Panc1 (cell line): Measurements from ENCODE around the gene KRT2. TPM values are rescaled to one million over a fixed set of nuclear protein-coding genes. Genes with fewer than 3 reads are reported as not detected.

Experiments used
- ATAC-seq: fragments of 200-7000 bp; cut with Tn5 transposase; 2 replicates; pipeline ENCODE4 v1.9.1; 2020; ENCODE audit warnings: mild to moderate bottlenecking, moderate library complexity
- BruUV-seq: library from RNA; stranded (reverse); fragments of 400-500 nt; replicated peaks from 2 replicates; lab custom pipeline; 2021; lab: Mats Ljungman, UMichigan
- CTCF ChIA-PET: fragments of 300-600 bp; sonication (Branson Sonifier 250); formaldehyde crosslinking; loops from one replicate; lab custom pipeline; 2022; ENCODE audit warnings: antibody characterized with exemption; lab: Charles Lee
- POLR2A ChIA-PET: fragments of 300-600 bp; sonication (Branson Sonifier 250); formaldehyde crosslinking; loops from one replicate; lab custom pipeline; 2022; ENCODE audit warnings: antibody characterized with exemption; lab: Charles Lee
- DNase-seq: peaks from one replicate; pipeline ENCODE4 v3.0.0-alpha.2; 2010; ENCODE audit warnings: low read depth, low spot score
- H3K27ac ChIP-seq: 2 replicates; pipeline ENCODE4 v1.5.1; 2011; ENCODE audit warnings: mild to moderate bottlenecking, low read length, inconsistent platforms
- H3K27me3 ChIP-seq: fragments of 200-500 bp; sonication (Bioruptor generic); 2 replicates; pipeline ENCODE4 v1.6.0; 2014; ENCODE audit warnings: low read length, inconsistent platforms; ENCODE audit not compliant: control insufficient read depth, insufficient read depth
- H3K36me3 ChIP-seq: fragments of 200-500 bp; sonication (Bioruptor generic); 2 replicates; pipeline ENCODE4 v1.5.1; 2014; ENCODE audit warnings: inconsistent platforms, mild to moderate bottlenecking, low read length, moderate library complexity; ENCODE audit not compliant: control insufficient read depth, insufficient read depth
- H3K4me1 ChIP-seq: 2 replicates; pipeline ENCODE4 v1.5.1; 2011; ENCODE audit warnings: inconsistent platforms, mild to moderate bottlenecking, low read length, moderate library complexity; ENCODE audit not compliant: control insufficient read depth, insufficient read depth
- H3K4me3 ChIP-seq, 2 experiments: 2 replicates each; pipeline ENCODE4 v1.5.1; 2011 to 2012; ENCODE audit warnings: low read depth in 2 of 2, low read length in 2 of 2, mild to moderate bottlenecking in 2 of 2, inconsistent platforms in 1 of 2, moderate library complexity in 1 of 2
- H3K9me3 ChIP-seq: fragments of 200-500 bp; sonication (Bioruptor generic); 2 replicates; pipeline ENCODE4 v1.5.1; 2014; ENCODE audit warnings: low read depth, mild to moderate bottlenecking, inconsistent platforms, low read length, moderate library complexity; ENCODE audit not compliant: control insufficient read depth, insufficient read depth
- POLR2AphosphoS5 ChIP-seq: IDR thresholded peaks from 2 replicates; pipeline ENCODE4 v1.6.1; 2012; ENCODE audit warnings: mild to moderate bottlenecking, low read depth, low read length, moderate library complexity
- SIN3A ChIP-seq: IDR thresholded peaks from 2 replicates; pipeline ENCODE4 v1.6.1; 2012; ENCODE audit warnings: low read depth, mild to moderate bottlenecking, low read length, moderate library complexity, borderline replicate concordance; ENCODE audit not compliant: insufficient read depth
- TCF7L2 ChIP-seq: IDR thresholded peaks from 2 replicates; pipeline ENCODE4 v1.6.1; 2011; ENCODE audit warnings: mild to moderate bottlenecking, low read depth, low read length, inconsistent platforms
- in situ Hi-C: cut with HindIII; loops from 2 replicates; pipeline ENCODE4 v1.10.0; 2016; ENCODE audit warnings: low sequenced_read_pairs, low pct_unique_long_range_greater_than_20kb
- intact Hi-C: fragments of 100-400 bp; cut with micrococcal nuclease; formaldehyde crosslinking; loops from one replicate; pipeline ENCODE4 v1.10.0; 2022; ENCODE audit not compliant: unreplicated experiment
- total RNA-seq: library from RNA; stranded (reverse); gene quantifications from one replicate; pipeline ENCODE4 v1.2.1, GENCODE V29; 2021; ENCODE audit not compliant: unreplicated experiment
- TF ChIP-seq, protein P1 (sequence below), 2 experiments: IDR thresholded peaks; 2 replicates each; pipeline ENCODE4 v1.6.1; 2011 to 2012; ENCODE audit warnings: low read depth in 2 of 2, control low read depth in 1 of 2, low read length in 1 of 2, mild to moderate bottlenecking in 1 of 2, moderate library complexity in 1 of 2; ENCODE audit not compliant: insufficient read depth in 1 of 2
- TF ChIP-seq, protein P2 (sequence below): fragments of 450-650 bp; IDR thresholded peaks from 2 replicates; pipeline ENCODE4 v1.5.1; 2017; ENCODE audit warnings: mild to moderate bottlenecking

Gene KRT2
- total RNA-seq, 1 experiment from 2014 or later = 0.33 TPM

DNA sequence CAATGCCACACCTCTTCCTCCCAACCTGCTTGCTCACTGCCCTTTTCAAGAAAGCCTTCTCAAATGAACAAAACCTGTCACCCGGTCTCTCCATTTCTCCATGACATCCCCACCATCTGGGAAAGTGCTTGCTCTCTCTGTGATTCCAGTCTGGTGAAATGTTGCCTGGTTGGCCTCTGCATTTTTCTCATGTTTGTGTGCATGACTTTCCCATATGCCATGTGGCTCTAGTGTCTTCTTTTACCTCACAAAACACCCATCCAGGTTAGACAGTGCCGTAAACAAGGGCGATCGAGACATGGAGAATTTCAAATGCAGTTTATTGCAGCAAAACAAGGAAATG lies 22.4 kb upstream of the KRT2 start:
- BruUV-seq = no TSS peak
- H3K4me1 ChIP-seq = no peaks in the 10 kb centered on the region
- TF ChIP-seq POLR2AphosphoS5 = no peak
- no peak for TF ChIP-seq SIN3A
- TF ChIP-seq, protein P1, sequence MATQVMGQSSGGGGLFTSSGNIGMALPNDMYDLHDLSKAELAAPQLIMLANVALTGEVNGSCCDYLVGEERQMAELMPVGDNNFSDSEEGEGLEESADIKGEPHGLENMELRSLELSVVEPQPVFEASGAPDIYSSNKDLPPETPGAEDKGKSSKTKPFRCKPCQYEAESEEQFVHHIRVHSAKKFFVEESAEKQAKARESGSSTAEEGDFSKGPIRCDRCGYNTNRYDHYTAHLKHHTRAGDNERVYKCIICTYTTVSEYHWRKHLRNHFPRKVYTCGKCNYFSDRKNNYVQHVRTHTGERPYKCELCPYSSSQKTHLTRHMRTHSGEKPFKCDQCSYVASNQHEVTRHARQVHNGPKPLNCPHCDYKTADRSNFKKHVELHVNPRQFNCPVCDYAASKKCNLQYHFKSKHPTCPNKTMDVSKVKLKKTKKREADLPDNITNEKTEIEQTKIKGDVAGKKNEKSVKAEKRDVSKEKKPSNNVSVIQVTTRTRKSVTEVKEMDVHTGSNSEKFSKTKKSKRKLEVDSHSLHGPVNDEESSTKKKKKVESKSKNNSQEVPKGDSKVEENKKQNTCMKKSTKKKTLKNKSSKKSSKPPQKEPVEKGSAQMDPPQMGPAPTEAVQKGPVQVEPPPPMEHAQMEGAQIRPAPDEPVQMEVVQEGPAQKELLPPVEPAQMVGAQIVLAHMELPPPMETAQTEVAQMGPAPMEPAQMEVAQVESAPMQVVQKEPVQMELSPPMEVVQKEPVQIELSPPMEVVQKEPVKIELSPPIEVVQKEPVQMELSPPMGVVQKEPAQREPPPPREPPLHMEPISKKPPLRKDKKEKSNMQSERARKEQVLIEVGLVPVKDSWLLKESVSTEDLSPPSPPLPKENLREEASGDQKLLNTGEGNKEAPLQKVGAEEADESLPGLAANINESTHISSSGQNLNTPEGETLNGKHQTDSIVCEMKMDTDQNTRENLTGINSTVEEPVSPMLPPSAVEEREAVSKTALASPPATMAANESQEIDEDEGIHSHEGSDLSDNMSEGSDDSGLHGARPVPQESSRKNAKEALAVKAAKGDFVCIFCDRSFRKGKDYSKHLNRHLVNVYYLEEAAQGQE (IDR thresholded peaks at IDR 0.05; ENCODE audit: insufficient read depth in 1 of 2, low read depth in 2 of 2, low read length in 1 of 2) = no peak
- TF ChIP-seq, protein P2, sequence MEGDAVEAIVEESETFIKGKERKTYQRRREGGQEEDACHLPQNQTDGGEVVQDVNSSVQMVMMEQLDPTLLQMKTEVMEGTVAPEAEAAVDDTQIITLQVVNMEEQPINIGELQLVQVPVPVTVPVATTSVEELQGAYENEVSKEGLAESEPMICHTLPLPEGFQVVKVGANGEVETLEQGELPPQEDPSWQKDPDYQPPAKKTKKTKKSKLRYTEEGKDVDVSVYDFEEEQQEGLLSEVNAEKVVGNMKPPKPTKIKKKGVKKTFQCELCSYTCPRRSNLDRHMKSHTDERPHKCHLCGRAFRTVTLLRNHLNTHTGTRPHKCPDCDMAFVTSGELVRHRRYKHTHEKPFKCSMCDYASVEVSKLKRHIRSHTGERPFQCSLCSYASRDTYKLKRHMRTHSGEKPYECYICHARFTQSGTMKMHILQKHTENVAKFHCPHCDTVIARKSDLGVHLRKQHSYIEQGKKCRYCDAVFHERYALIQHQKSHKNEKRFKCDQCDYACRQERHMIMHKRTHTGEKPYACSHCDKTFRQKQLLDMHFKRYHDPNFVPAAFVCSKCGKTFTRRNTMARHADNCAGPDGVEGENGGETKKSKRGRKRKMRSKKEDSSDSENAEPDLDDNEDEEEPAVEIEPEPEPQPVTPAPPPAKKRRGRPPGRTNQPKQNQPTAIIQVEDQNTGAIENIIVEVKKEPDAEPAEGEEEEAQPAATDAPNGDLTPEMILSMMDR = no peak
- no peak for TF ChIP-seq TCF7L2
- in situ Hi-C loops (no loop called here), intact Hi-C loops (no loop called here)
- ATAC-seq (no peak), DNase-seq (no peak)
- H3K36me3 ChIP-seq = no peaks in the 10 kb centered on the region; the same call in 1 of the 2 replicates
- no peaks in the 10 kb centered on the region for H3K9me3 ChIP-seq
- ChIA-PET POLR2A (no interaction called here), CTCF (interaction anchor here (0.6 kb wide), 1 partner anchor 282 kb away, joined by 5 read pairs; no protein-coding TSS in a partner anchor)
- H3K27ac ChIP-seq = no peak overlapping the region
- no peak overlapping the region for H3K4me3 ChIP-seq
- H3K27me3 ChIP-seq = peaks cover 34% of the 10 kb centered on the region

DNA sequence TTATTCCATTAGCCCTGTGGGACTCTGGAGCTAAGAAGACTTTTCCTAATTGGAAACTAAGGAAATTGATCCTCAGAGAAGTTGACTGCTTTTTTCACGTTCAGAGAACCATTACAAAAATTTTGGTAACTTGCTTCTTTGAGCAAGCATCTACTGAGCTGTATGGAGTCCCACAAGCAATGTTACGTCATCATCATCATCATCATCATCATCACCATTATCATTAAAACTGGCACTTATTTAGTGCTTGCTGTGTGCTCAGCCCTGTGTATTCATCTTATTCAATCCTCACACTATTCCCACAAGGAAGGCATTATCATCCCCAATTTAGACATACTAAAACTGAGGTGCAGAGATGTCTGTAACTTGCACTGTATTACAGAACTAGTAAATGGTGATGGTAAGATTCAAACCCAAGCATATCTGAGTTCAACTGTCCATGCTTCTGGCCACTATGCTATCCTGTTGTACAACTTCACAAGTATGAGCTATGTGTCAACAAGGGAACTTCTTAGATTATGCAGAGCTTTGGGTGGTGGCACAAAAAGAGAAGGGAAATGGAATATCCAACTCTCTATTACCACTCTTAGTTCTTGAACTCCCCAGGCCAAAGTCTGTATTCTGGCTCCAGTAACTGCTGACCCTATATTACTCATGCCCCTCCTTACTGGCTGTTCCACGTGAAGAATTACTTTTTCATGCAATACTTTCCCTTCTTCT lies 21.9 kb upstream of the KRT2 start:
- intact Hi-C loops = no loop called here

More for the DNA sequence above, 21.9 kb upstream of the KRT2 start:
- no peaks in the 10 kb centered on the region for H3K9me3 ChIP-seq
- H3K4me3 ChIP-seq = no peak overlapping the region
- no peaks in the 10 kb centered on the region; the same call in 1 of the 2 replicates for H3K36me3 ChIP-seq
- H3K27me3 ChIP-seq = peaks cover 32% of the 10 kb centered on the region
- DNase-seq (no peak), ATAC-seq (no peak)
- H3K27ac ChIP-seq = no peak overlapping the region
- no peaks in the 10 kb centered on the region for H3K4me1 ChIP-seq
- POLR2A ChIA-PET = interaction anchor here (0.5 kb wide), 1 partner anchor 756 kb away, joined by 4 read pairs; no protein-coding TSS in a partner anchor
- TF ChIP-seq, protein P1 (IDR thresholded peaks at IDR 0.05; ENCODE audit: insufficient read depth in 1 of 2, low read depth in 2 of 2, low read length in 1 of 2) = no peak
- TF ChIP-seq POLR2AphosphoS5 (no peak), SIN3A (no peak), TCF7L2 (no peak)
- TF ChIP-seq, protein P2 = no peak
- no TSS peak for BruUV-seq
- CTCF ChIA-PET = no interaction called here
- in situ Hi-C loops = no loop called here
